SK-N-SH (cell line): ENCODE measurements around the gene ARID5A. TPM values are rescaled to one million over a fixed set of nuclear protein-coding genes. Genes with fewer than 3 reads are reported as not detected.

ENCODE experiments used
- CTCF ChIA-PET: fragments of 300-600, 350-600 bp; formaldehyde crosslinking; extraction: SDS; loops from one replicate; lab custom pipeline; 2021; lab: Yijun Ruan, JAX
- POLR2A ChIA-PET: fragments of 350-600 bp; sonication (Branson Sonifier 250); formaldehyde crosslinking; extraction: SDS; loops from one replicate; lab custom pipeline; 2020; ENCODE audit warnings: antibody characterized with exemption, inconsistent platforms; lab: Yijun Ruan, JAX
- DNase-seq: peaks from one replicate; pipeline ENCODE4 v3.0.0; 2012
- H2AFZ ChIP-seq: fragments of 200-600 bp; sonication (generic); 2 replicates; pipeline ENCODE4 v1.8.1; 2016; ENCODE audit warnings: antibody characterized with exemption, mild to moderate bottlenecking, low read depth
- H3F3A ChIP-seq: fragments of 200-600 bp; sonication (generic); replicated peaks from 2 replicates; pipeline ENCODE3; 2016; ENCODE audit warnings: antibody characterized with exemption, mild to moderate bottlenecking; ENCODE audit not compliant: insufficient read depth
- H3K27ac ChIP-seq, 2 experiments: fragments of 200-500 bp in 1 of 2; fragments of 200-600 bp in 1 of 2; sonication (Bioruptor generic) in 1 of 2; sonication (generic), shearing (Covaris generic) in 1 of 2; 2 replicates each; pipeline versions ENCODE4 v1.5.1 to v1.6.1; 2014 to 2016; ENCODE audit warnings: low read depth in 2 of 2, inconsistent platforms in 1 of 2, low read length in 1 of 2, mild to moderate bottlenecking in 1 of 2, mixed read lengths in 1 of 2
- H3K27me3 ChIP-seq: fragments of 200-600 bp; sonication (generic), shearing (Covaris generic); 2 replicates; pipeline ENCODE4 v1.6.1; 2016; ENCODE audit warnings: mixed run types; ENCODE audit not compliant: insufficient read depth
- H3K36me3 ChIP-seq, 2 experiments: fragments of 200-500 bp in 1 of 2; fragments of 200-600 bp in 1 of 2; sonication (Bioruptor generic) in 1 of 2; sonication (generic) in 1 of 2; replicated peaks in 1 of 2; 2 replicates each; pipeline versions ENCODE3 to v1.5.1; 2014 to 2016; ENCODE audit warnings: low read length in 1 of 2, mild to moderate bottlenecking in 1 of 2; ENCODE audit not compliant: insufficient read depth in 2 of 2, control insufficient read depth in 1 of 2
- H3K4me1 ChIP-seq, 2 experiments: fragments of 200-500 bp in 1 of 2; fragments of 200-600 bp in 1 of 2; sonication (Bioruptor generic) in 1 of 2; sonication (generic), shearing (Covaris generic) in 1 of 2; 2 replicates each; pipeline versions ENCODE4 v1.5.1 to v1.6.1; 2014 to 2016; ENCODE audit warnings: low read depth in 1 of 2, low read length in 1 of 2, mixed run types in 1 of 2; ENCODE audit not compliant: insufficient read depth in 2 of 2, control insufficient read depth in 1 of 2
- H3K4me2 ChIP-seq: fragments of 200-600 bp; sonication (generic), shearing (Covaris generic); 2 replicates; pipeline ENCODE4 v1.6.1; 2017; ENCODE audit warnings: mixed run types
- H3K4me3 ChIP-seq, 2 experiments: fragments of 200-500 bp in 1 of 2; fragments of 200-600 bp in 1 of 2; sonication (Bioruptor generic) in 1 of 2; sonication (generic), shearing (Covaris generic) in 1 of 2; 2 replicates each; pipeline versions ENCODE4 v1.5.1 to v1.8.1; 2014 to 2016; ENCODE audit warnings: low read depth in 2 of 2, inconsistent platforms in 1 of 2, low read length in 1 of 2, mild to moderate bottlenecking in 1 of 2, mixed read lengths in 1 of 2, moderate library complexity in 1 of 2
- H3K79me2 ChIP-seq: fragments of 200-600 bp; sonication (generic); 2 replicates; pipeline ENCODE4 v1.8.1; 2017; ENCODE audit warnings: mild to moderate bottlenecking; ENCODE audit not compliant: insufficient read depth
- H3K9ac ChIP-seq: fragments of 200-600 bp; sonication (generic); 2 replicates; pipeline ENCODE4 v1.6.1; 2017; ENCODE audit warnings: mixed run types
- H3K9me2 ChIP-seq: fragments of 200-600 bp; sonication (generic); 2 replicates; pipeline ENCODE4 v1.6.1; 2017; ENCODE audit warnings: mixed run types
- H3K9me3 ChIP-seq: fragments of 200-600 bp; sonication (generic); 2 replicates; pipeline ENCODE4 v1.6.1; 2017; ENCODE audit warnings: mixed run types, mild to moderate bottlenecking, moderate library complexity
- H4K20me1 ChIP-seq: fragments of 200-600 bp; sonication (generic); 2 replicates; pipeline ENCODE4 v1.6.1; 2017; ENCODE audit warnings: mild to moderate bottlenecking, mixed run types; ENCODE audit not compliant: insufficient read depth
- EP300 ChIP-seq, 2 experiments: IDR thresholded peaks; 2 replicates each; pipeline versions ENCODE4 v1.4.0 to v1.6.1; 2012; ENCODE audit warnings: borderline replicate concordance in 1 of 2, low read depth in 1 of 2, low read length in 1 of 2
- FOSL2 ChIP-seq: IDR thresholded peaks from 2 replicates; pipeline ENCODE4 v1.4.0; 2012; ENCODE audit warnings: low read depth, mild to moderate bottlenecking, moderate library complexity, borderline replicate concordance
- FOXJ3 ChIP-seq: sonication (generic); formaldehyde crosslinking; IDR thresholded peaks from 2 replicates; pipeline ENCODE4 v1.5.1; 2020; ENCODE audit warnings: mild to moderate bottlenecking, missing genetic modification reagents
- FOXM1 ChIP-seq: IDR thresholded peaks from 2 replicates; pipeline ENCODE4 v1.4.0; 2012; ENCODE audit warnings: low read depth, mild to moderate bottlenecking
- GATA2 ChIP-seq: sonication (generic); formaldehyde crosslinking; IDR thresholded peaks from 2 replicates; pipeline ENCODE4 v1.5.0; 2020; ENCODE audit warnings: mild to moderate bottlenecking, missing genetic modification reagents
- IRF3 ChIP-seq: fragments of 150-350 bp; IDR thresholded peaks from 2 replicates; pipeline ENCODE4 v1.6.1; 2016; ENCODE audit warnings: mild to moderate bottlenecking, low read depth, low read length
- MEF2A ChIP-seq: IDR thresholded peaks from 2 replicates; pipeline ENCODE4 v1.4.0; 2012; ENCODE audit warnings: low read depth, borderline replicate concordance
- MXI1 ChIP-seq: IDR thresholded peaks from 2 replicates; pipeline ENCODE4 v1.6.1; 2012; ENCODE audit warnings: mild to moderate bottlenecking, low read depth, low read length, improper control_type of control experiment
- RAD21 ChIP-seq: IDR thresholded peaks from 2 replicates; pipeline ENCODE4 v1.6.1; 2012; ENCODE audit warnings: mild to moderate bottlenecking, low read length
- SIN3A ChIP-seq: IDR thresholded peaks from 2 replicates; pipeline ENCODE4 v1.6.1; 2012; ENCODE audit warnings: low read depth, mild to moderate bottlenecking, low read length, moderate library complexity, borderline replicate concordance
- TAF1 ChIP-seq: IDR thresholded peaks from 2 replicates; pipeline ENCODE4 v1.6.1; 2012; ENCODE audit warnings: low read depth, mild to moderate bottlenecking, low read length, moderate library complexity, borderline replicate concordance
- USF1 ChIP-seq: IDR thresholded peaks from 2 replicates; pipeline ENCODE4 v1.4.0; 2012; ENCODE audit warnings: low read depth, borderline replicate concordance
- USF2 ChIP-seq: fragments of 150-350 bp; IDR thresholded peaks from 2 replicates; pipeline ENCODE4 v1.6.1; 2017; ENCODE audit warnings: antibody characterized with exemption, low read length, low read depth, borderline replicate concordance
- YY1 ChIP-seq: IDR thresholded peaks from 2 replicates; pipeline ENCODE4 v1.4.0; 2012; ENCODE audit warnings: low read depth, mild to moderate bottlenecking
- WGBS: methylation state at CpG from one replicate; pipeline ENCODE4 v1.1.6; 2017; ENCODE audit warnings: low lambda C conversion rate; 5-methylcytosine and 5-hydroxymethylcytosine counted together
- polyA plus RNA-seq, 3 experiments: library from polyadenylated mRNA; depleted of rRNA; stranded (reverse); fragments of >200 nt; gene quantifications; 2 replicates each; pipeline ENCODE4 v1.2.3, GENCODE V29; 2012

ARID5A gene
- polyA plus RNA-seq, 1 of the 3 experiments (the other 2 are of a cell fraction), result 3.3 TPM

- no peak for DNase-seq
- Histone ChIP-seq H3K36me3 (no peaks in the 10 kb centered on the region), H3K9me2 (no peaks in the 10 kb centered on the region), H2AFZ (no peak overlapping the region), H3K27ac (no peak overlapping the region), H3F3A (peaks cover 7% of the 10 kb centered on the region), H3K27me3 (no peaks in the 10 kb centered on the region), H3K4me1 (peaks cover 27 to 38% of the 10 kb centered on the region in 2 experiments), H4K20me1 (no peaks in the 10 kb centered on the region), H3K79me2 (no peaks in the 10 kb centered on the region), H3K4me2 (no peak overlapping the region), H3K4me3 (no peak overlapping the region), H3K9ac (no peak overlapping the region), H3K9me3 (no peaks in the 10 kb centered on the region)
- peak; percentile 12; the same call in 1 of the 2 replicates for TF ChIP-seq FOSL2
- TF ChIP-seq FOXJ3, result no peak
- TF ChIP-seq MEF2A, result no peak
- no peak for TF ChIP-seq EP300 (IDR thresholded peaks at IDR 0.05; ENCODE audit: borderline replicate concordance in 1 of 2, low read depth in 1 of 2, low read length in 1 of 2)
- no peak for TF ChIP-seq SIN3A
- 92% methylated on average over 14 of the region's 16 CpGs for WGBS
- POLR2A ChIA-PET, result no interaction called here
- CTCF ChIA-PET, result interaction anchor here (0.9 to 6.2 kb wide), 3 partner anchors 22 to 123 kb away, joined by 5 to 47 read pairs (median 27); no protein-coding TSS in a partner anchor
Measured at GRCh38 chr2:96530474-96531357, 5.8 kb upstream of the ARID5A start.

GRCh38 chr2:96531366-96531765 is 5.2 kb upstream of the ARID5A start:
- H3K36me3 ChIP-seq, result no peaks in the 10 kb centered on the region
- no peaks in the 10 kb centered on the region for H3K9me3 ChIP-seq
- peaks cover 7% of the 10 kb centered on the region for H3F3A ChIP-seq
- no peak for DNase-seq
- H3K27me3 ChIP-seq, result no peaks in the 10 kb centered on the region
- H3K79me2 ChIP-seq, result no peaks in the 10 kb centered on the region
- no peaks in the 10 kb centered on the region for H4K20me1 ChIP-seq
- peak overlapping the region; percentile 54; the same call in 1 of the 2 replicates for H3K9ac ChIP-seq
- peak overlapping the region in 1 of 2 experiments; percentile 73; a peak in 1 of 4 replicates for H3K27ac ChIP-seq
- peak overlapping the region; percentile 74 for H3K4me2 ChIP-seq
- no peaks in the 10 kb centered on the region for H3K9me2 ChIP-seq
- ChIA-PET POLR2A (no interaction called here), CTCF (interaction anchor here (3.2 to 6.2 kb wide), 2 partner anchors 23 kb away, joined by 27 to 47 read pairs; no protein-coding TSS in a partner anchor)
- 0 out of 2 replicates have a peak overlapping the region, but pooled peaks have one; percentile 61 for H2AFZ ChIP-seq
- 86% methylated on average over 8 of the region's 9 CpGs for WGBS
- TF ChIP-seq FOXM1 (no peak), USF1 (no peak), USF2 (no peak), SIN3A (no peak), RAD21 (no peak), GATA2 (CRISPR knock-in tag) (no peak), MXI1 (no peak), YY1 (no peak), IRF3 (no peak), TAF1 (no peak), EP300 (IDR thresholded peaks at IDR 0.05; ENCODE audit: borderline replicate concordance in 1 of 2, low read depth in 1 of 2, low read length in 1 of 2) (no peak)
- peaks cover 27 to 43% of the 10 kb centered on the region in 2 experiments for H3K4me1 ChIP-seq
- H3K4me3 ChIP-seq, result peak overlapping the region in 1 of 2 experiments; percentile 15; a peak in 3 of 4 replicates
